Measurements from ENCODE around the gene KLHL29.
"Not testable (repeated sequence)": the region's sequence is repeated elsewhere in the genome, so short reads cannot be mapped to it uniquely, and the experiment has no call there.

KLHL29 gene
- 2.5 to 4.1 reads per million in 2 donors for total RNA-seq

DNA sequence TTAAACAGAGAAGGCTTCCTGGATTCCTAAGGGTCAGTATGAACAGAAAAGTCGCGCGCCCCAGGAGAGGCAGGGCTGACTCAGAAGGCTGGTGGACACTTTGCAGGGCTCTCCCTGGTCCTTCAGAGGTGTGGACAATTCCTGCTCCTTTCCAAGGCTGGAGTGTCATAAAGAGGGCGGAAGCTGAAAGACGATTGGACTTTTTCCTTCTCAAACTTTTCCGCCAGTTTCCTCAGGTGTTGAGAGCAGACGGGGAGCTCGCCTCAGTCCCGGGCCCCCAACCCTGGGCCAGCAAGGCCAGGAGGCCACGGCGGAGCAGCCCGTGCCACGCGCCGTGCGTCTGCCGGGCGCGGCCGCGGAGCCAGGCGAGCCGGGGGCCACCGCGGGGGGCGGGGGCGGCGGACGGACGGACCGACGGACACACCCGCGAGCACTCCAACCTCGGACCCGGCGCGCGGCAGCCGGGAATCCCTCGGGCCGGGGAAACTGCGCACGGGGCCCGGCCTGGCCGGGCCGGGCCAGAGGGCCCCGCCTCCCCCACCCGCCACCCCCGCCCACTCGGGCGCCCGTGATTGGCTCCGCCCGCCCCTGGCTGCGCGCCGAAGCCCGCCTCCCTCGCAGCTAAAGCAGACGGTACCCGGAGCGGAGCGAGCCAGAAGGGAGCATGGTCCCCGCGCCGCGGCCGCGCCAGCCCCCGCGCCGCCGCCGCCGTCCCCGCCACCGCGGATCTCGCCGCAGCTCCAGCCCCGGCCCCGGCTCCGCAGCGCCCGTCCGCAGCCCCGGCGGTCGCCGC, at the start of gene KLHL29:
Gene KLHL29 (plus strand): TSS at position 629 of the 793 bp plus-strand sequence. CDS start 177,018 bp downstream, outside the sequence.
- DNase-seq, result peak in 3 of 5 experiments; percentile 50 to 65 (median 62)

DNA sequence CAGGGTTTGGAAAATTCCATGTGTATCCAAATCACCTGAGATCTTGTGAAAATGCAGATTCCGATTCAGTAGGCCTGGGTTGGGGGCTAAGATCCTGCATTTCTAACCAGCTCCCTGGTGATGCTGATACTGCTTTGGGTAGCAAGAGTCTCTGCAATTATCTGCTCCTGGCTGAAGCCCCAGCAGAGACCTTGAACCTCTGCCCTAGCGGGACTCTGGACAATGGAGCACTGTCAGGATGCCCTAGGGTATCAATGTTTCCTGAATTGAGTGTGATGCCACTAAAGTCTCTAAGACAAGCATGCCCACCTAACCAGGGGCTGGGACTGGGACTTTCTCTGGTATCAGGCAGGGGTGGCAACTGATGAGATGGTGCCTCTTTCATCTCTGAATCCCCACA, 49.4 kb upstream of the KLHL29 start:
- no peak for DNase-seq

DNA sequence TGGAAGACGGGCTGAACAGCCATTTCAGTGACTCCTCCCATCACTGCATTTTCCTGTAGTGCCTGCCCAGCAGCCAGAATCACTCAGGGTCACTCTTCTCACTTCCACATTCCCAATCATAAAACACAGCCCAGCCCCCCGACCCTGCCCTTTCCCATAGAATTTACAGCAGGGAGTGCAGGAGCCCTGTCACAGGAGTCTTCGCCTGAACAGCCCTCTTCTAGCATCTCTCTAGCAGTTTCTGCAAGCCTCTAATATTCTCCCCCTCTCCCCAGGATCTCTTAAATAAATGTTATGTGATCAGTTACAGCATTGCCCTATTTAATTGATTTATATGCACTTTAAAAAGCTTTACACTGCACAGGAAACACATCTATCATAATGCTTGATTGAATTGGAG, 42.9 kb upstream of the KLHL29 start:
- DNase-seq, result no peak

DNA sequence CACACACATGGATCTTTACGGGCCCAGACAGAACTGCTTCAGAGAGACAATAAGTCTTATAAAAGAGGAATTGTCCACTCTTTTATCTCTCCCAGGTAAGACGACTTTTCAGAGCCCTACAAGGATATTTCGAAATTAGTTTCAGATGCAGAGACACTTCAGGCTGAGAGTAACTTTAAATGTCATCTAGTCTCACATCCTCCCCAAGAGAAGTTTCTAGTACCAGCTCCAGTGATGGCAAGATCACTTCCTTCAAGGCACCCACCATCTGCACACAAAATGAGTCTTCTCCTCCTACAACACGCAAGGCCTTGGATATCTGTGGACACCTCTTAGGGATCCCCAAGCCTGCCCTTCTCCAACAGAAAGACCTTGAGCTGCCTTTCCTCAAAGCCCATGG, 39.0 kb upstream of the KLHL29 start:
- no peak for DNase-seq

DNA sequence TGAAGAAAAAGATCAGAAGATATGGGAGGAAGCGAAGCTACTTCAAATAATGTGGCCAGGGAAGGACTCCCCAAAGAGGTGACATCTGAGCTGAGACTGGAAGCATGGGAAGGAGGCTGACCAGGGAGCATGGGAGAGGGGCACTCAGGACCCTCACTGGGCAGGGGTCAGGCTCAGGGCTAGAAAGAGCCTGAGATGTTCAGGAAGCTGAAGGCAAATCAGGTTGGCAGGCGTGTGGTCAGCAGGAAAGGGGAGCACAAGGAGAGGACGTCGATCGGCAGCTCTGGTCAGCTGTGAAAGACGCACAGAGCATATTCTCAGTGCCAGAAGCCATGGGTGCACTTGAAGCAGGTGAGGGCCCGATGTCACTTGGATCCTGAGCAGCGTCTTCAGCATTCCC, 38.2 kb upstream of the KLHL29 start:
- DNase-seq, result no peak

DNA sequence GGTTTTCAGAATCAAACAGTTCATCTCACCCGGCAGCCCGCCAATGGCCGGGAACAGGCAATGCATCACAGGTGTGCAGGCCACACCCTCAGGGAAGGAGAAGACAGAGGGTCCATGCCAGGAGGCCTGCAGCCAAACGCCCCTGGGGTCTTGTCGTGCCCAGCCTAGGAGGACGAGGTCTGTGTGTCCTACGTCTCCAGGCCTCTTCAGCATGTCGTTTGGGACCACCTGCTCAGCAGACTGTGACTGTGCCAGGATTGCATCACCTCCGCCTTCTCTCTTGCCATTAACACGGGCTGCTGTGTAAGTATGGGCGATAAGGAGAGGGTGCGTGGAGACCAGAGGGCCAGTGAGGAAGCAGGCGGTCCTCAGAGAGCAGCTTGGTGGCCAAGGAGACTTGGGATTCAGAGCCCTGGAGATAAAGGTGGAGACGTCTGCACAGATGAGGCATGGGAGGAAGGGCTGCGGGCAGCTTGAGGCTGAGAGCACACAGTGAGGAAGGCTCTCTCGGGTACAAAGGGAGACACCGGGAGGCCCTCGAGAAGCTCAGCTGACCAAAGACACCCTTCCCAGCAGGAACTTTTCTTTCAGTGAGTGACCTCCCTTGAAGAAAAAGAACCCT, 37.4 kb upstream of the KLHL29 start:
- no peak for DNase-seq

DNA sequence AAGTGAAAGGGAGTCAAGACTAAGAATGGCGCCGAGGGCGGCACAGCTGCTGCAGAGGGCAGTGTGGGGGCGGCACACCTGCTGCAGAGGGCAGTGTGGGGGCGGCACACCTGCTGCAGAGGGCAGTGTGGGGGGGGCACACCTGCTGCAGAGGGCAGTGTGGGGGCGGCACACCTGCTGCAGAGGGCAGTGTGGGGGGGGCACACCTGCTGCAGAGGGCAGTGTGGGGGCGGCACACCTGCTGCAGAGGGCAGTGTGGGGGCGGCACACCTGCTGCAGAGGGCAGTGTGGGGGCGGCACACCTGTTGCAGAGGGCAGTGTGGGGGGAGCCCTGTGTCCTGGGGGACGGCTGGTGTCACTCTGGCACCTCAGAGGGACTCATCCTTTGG, 36.9 kb upstream of the KLHL29 start:
- DNase-seq, result not testable (repeated sequence)

DNA sequence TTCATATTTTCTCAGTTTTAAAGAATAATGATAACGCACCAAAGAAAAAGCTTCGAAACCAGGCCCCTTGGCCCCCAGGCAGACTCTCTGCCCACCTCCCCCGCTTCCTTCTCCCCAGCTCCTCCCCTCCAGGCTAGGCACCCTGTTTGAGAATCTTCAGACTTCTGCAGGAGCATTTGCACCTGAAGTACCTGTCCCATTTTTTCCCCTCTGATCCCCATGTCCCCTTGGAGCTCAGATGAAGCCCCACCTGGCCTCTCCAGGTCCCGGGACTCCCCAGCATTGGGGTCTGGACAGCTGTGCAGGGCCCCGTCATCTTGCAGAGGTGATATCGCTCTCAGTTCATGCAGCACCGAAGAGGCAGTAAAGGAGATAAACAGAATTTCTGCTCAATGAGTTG, 35.5 kb upstream of the KLHL29 start:
- no peak for DNase-seq

- DNase-seq, result no peak
Observed at GRCh38 chr2:23350041-23350791, 34.8 kb upstream of the KLHL29 start.

DNA sequence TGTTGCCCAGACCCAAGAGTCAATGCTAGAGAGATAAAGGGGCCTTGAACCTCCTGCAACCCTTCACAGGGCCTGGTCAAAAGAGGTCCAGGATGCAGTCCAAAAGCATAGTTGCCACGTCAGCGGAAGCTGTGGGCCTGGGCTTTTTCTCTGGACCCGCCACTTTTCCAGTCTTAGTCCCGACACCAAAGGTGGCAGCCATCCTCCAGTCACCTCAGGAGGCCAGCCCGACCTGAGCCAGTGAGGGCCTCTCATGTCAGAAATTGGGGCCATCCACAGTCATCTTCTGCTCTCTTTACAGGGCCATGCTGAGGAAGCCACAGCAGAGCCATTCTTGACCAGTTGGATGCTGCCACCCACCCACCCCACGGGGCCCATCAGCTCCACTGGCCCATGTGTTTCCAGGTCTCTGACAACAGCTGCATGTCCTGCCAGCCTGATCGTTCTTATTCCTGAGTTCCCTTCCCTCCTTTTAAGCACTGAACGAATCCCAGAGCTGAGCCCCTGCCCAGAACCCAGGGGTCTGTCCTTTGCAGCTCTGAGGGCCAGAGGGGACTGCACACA, 34.1 kb upstream of the KLHL29 start:
- DNase-seq, result no peak

DNA sequence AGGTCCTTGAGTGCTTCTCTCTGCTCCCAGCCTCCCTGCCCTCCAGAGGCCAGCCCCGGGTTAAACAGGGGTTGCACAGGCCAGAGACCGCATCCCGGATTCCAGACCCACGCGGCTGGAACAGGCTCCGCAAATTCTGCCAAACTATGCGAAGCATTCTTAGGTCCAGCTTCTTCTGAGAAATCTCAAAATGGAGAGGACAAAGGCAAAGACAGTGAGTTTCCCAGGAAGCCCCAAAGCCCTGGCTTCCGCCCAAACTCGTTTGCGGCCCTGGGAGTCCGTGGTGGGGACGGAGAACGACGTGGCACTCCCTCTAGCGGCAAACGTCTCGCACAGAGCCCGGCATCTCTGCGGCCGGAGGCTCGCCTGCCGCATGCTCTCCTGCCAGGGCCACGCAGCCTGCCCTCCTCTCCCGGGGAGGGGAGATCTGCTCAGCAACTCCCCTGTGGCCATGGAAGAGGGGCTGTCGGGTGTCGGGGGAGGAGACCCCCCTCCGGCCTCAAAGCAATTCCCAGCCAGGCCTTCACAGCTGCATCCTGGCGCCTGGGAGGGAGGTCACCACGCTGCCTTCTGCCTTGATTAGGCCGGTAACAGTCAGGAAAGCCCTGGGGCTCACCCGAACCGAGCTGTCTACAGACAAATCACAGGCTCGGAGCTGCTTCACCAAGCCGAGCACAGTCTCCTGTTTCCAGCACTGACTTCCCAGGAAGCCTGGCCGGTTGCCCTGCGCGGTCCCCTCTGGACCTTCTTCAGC, 33.4 kb upstream of the KLHL29 start:
- peak in 2 of 5 experiments; percentile 32 to 45 for DNase-seq

- no peak for DNase-seq
Observed at GRCh38 chr2:23354554-23354953, 30.4 kb upstream of the KLHL29 start.

GRCh38 chr2:23355001-23355400, 30.0 kb upstream of the KLHL29 start:
- no peak for DNase-seq

- no peak for DNase-seq
Observed at GRCh38 chr2:23356711-23357110, 28.3 kb upstream of the KLHL29 start.

DNA sequence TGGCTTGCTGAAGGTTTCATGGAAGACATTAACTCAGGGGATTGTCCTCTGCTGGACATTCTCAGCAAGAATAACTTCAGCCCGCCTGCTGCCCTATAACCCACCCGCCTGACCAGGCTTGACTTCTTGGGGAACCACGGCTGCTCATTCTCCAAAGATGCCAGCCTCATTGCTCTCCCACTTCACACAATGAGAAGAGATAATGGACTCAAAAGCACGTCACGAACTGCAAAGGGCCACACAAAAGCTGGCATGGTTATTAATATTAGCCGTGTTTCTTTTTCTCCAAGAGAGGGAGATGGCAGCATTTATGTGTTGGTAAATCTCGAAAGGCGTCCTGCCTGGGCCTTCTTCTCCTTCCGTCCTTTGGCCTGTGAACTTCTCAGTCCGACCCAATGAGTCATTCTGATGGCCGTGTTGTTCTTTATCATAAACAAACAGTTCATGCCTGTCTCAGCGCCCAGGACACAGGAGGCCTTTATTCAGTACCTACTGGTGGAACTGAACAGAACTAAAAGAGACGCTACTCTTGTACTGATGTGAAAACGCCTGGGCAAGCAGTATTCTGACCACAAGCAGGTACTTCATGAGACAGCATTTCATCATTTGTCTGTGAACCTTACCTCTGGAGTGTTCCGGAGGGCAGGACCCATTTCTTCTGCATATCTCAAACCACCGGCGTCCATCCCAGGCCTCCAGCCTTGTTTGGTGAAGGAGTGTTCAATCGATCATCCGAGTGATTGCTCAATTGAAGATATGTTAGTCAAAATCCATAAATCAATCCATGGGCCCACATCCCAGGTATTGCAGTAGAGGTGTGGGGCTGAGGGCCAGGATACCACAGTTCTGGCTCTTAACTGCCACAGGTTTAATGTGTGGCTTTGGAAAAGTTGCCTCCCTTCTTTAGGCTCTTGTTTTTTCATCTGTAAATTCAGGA, 25.1 kb upstream of the KLHL29 start:
- DNase-seq, result no peak

DNA sequence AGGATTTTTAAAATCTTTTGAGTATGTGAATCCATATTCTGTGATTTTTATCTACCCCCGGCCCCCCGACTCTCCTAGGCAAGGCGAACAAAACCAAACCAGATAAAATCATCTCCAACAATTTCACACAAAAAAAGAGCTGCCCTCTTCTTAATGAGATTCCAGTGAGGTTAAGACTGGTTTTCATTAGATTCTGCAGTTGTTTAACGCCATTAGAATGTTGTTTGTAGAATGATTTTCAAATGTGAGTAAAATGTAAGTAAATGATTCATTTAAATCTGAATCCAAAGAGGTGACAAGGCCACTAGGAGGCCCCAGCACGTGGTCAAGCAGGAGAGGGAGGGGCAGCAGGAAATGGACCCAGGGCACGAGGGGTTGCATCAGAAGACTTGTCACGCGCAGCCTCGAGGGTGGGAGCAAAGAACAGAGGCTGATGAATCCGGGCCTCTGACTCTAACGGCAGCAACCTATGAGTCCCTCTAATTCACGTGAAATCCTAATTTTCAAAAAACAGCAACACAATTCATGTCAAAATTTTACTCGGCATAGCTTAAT, 24.3 kb upstream of the KLHL29 start:
- DNase-seq, result no peak

GRCh38 chr2:23361152-23361551, 23.8 kb upstream of the KLHL29 start:
- no peak for DNase-seq

GRCh38 chr2:23363268-23363667, 21.7 kb upstream of the KLHL29 start:
- no peak for DNase-seq

DNA sequence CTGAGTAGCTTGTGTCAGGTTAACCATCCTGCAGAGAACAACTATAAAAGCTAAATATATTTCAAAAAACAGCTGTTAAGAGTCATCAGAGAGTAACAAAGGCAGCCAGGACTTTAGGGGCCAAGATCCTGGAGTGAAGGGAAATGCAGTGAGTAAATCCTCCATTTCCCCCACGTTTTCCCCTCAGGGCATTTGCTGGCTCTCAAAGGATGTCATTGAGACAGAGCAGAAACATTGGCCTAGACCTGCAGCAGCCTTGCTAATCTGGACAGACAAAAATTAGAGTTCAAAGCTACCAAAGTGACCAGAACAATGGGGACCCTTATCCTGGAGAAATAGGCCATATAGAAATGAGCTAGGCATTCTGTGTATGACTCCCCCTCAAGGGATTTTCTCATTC, 21.1 kb upstream of the KLHL29 start:
- DNase-seq, result no peak

- no peak for DNase-seq
Observed at GRCh38 chr2:23366720-23367119, 18.3 kb upstream of the KLHL29 start.

GRCh38 chr2:23367760-23368159, 17.2 kb upstream of the KLHL29 start:
- DNase-seq, result no peak
